ENCODE results near the gene HDAC3. TPM values are rescaled to one million over a fixed set of nuclear protein-coding genes. Genes with fewer than 3 reads are reported as not detected.

HDAC3 gene
- polyA plus RNA-seq, 4 donors: 39.0 to 65.0 (median 49.6) TPM

DNA sequence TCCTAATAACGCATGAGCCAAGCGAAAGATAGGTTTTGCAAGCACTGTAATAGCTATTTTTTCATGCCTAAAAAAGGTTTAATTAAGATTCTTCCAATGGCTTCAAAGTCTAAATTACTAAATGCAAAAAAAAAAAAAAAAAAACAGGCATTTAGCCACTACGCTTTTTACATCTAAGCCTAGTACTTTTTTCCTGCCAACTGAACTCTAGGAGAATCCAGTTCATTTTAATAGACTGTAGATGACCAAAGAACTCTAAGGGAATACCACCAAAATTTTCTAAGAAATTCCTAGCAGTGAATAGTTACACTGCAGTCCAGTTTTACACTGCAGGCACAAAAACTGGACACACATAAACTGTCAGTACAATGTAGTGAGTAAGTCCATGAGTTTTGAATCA, 27.6 kb downstream of the HDAC3 start:
- Histone ChIP-seq H3K4me1 (ENCODE audit: control insufficient read depth in 3 of 3, insufficient read depth in 2 of 3, low read depth in 1 of 3, low read length in 2 of 3) (peaks cover 5 to 24% (median 6%) of the 10 kb centered on the region in 3 donors), H3K4me3 (ENCODE audit: low read depth in 1 of 3, low read length in 3 of 3) (no peak overlapping the region)

DNA sequence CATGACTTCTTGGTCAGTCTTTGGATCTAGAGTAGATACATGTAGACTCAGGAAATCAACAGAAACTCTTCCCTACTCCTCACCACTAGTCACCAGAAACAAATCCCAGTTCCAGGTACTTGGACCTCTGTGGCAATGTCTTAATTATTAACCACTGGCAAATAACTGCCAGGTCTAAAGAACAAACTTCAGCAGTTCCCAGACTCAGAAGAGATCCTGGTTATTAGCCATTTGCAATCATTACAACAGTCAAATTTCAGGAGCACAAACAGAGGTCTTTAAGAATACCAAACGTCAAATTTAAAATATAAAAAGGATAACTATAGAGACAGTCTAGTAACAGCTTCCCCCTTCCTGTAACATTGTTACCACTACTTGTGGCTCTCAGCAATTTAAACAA, 28.1 kb downstream of the HDAC3 start:
- H3K4me3 ChIP-seq (ENCODE audit: low read depth in 1 of 3, low read length in 3 of 3): no peak overlapping the region
- 6 to 43% (median 8%) methylated on average over 1 of the region's 1 CpG for WGBS, 3 donors
- peak overlapping the region; percentile 5 to 85 (median 55) for H3K27ac ChIP-seq (ENCODE audit: low read depth in 1 of 3, low read length in 2 of 3)
- DNase-seq: peak; percentile 87 to 88
- no peaks in the 10 kb centered on the region for H3K9me3 ChIP-seq (ENCODE audit: control insufficient read depth in 2 of 2, insufficient read depth in 1 of 2, low read depth in 1 of 2, low read length in 1 of 2)
- peaks cover 4 to 29% (median 5%) of the 10 kb centered on the region in 3 donors for H3K4me1 ChIP-seq (ENCODE audit: control insufficient read depth in 3 of 3, insufficient read depth in 2 of 3, low read depth in 1 of 3, low read length in 2 of 3)
- no peaks in the 10 kb centered on the region for H3K27me3 ChIP-seq (ENCODE audit: control insufficient read depth in 3 of 3, insufficient read depth in 3 of 3, low read length in 3 of 3)
- H3K36me3 ChIP-seq (ENCODE audit: control insufficient read depth in 3 of 3, insufficient read depth in 2 of 3, low read depth in 1 of 3, low read length in 3 of 3): peaks cover 0 to 11% (median 0%) of the 10 kb centered on the region in 3 donors
- no peak for FAIRE-seq

More for the DNA sequence above, 27.6 kb downstream of the HDAC3 start:
- DNase-seq: no peak
- 13 to 59% (median 29%) methylated on average over 3 of the region's 3 CpGs for WGBS, 3 donors
- H3K36me3 ChIP-seq (ENCODE audit: control insufficient read depth in 3 of 3, insufficient read depth in 2 of 3, low read depth in 1 of 3, low read length in 3 of 3): peaks cover 0 to 11% (median 0%) of the 10 kb centered on the region in 3 donors
- no peak for FAIRE-seq
- no peaks in the 10 kb centered on the region for H3K27me3 ChIP-seq (ENCODE audit: control insufficient read depth in 3 of 3, insufficient read depth in 3 of 3, low read length in 3 of 3)
- no peaks in the 10 kb centered on the region for H3K9me3 ChIP-seq (ENCODE audit: control insufficient read depth in 2 of 2, insufficient read depth in 1 of 2, low read depth in 1 of 2, low read length in 1 of 2)
- H3K27ac ChIP-seq (ENCODE audit: low read depth in 1 of 3, low read length in 2 of 3): peak overlapping the region in 2 of 3 donors; percentile 48 to 85

DNA sequence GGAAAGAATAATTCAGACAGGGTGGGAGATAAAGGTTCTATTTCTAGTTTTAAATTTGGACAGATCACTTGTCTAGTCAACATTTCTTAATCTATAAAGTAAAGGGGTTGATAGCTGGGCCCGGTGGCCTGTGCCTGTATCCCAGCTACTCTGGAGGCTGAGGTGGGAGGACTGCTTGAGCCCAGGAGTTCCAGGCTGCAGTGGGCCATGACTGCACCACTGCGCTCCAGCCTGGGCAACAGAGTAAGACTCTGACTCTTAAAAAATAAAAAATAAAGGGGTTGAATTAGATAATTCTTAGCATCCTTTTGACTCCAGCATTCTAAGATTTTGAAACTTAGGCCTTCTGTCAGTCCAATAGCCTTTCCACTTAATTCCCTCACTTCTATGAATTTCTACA, 28.6 kb downstream of the HDAC3 start:
- Histone ChIP-seq H3K4me3 (ENCODE audit: low read depth in 1 of 3, low read length in 3 of 3) (no peak overlapping the region), H3K27ac (ENCODE audit: low read depth in 1 of 3, low read length in 2 of 3) (peak overlapping the region; percentile 44 to 85 (median 48)), H3K4me1 (ENCODE audit: control insufficient read depth in 3 of 3, insufficient read depth in 2 of 3, low read depth in 1 of 3, low read length in 2 of 3) (peaks cover 4 to 30% (median 5%) of the 10 kb centered on the region in 3 donors), H3K36me3 (ENCODE audit: control insufficient read depth in 3 of 3, insufficient read depth in 2 of 3, low read depth in 1 of 3, low read length in 3 of 3) (peaks cover 0 to 11% (median 0%) of the 10 kb centered on the region in 3 donors), H3K9me3 (ENCODE audit: control insufficient read depth in 2 of 2, insufficient read depth in 1 of 2, low read depth in 1 of 2, low read length in 1 of 2) (no peaks in the 10 kb centered on the region), H3K27me3 (ENCODE audit: control insufficient read depth in 3 of 3, insufficient read depth in 3 of 3, low read length in 3 of 3) (no peaks in the 10 kb centered on the region)
- WGBS, 3 donors: 62 to 85% (median 70%) methylated on average over 2 of the region's 2 CpGs
- no peak for DNase-seq
- no peak for FAIRE-seq

DNA sequence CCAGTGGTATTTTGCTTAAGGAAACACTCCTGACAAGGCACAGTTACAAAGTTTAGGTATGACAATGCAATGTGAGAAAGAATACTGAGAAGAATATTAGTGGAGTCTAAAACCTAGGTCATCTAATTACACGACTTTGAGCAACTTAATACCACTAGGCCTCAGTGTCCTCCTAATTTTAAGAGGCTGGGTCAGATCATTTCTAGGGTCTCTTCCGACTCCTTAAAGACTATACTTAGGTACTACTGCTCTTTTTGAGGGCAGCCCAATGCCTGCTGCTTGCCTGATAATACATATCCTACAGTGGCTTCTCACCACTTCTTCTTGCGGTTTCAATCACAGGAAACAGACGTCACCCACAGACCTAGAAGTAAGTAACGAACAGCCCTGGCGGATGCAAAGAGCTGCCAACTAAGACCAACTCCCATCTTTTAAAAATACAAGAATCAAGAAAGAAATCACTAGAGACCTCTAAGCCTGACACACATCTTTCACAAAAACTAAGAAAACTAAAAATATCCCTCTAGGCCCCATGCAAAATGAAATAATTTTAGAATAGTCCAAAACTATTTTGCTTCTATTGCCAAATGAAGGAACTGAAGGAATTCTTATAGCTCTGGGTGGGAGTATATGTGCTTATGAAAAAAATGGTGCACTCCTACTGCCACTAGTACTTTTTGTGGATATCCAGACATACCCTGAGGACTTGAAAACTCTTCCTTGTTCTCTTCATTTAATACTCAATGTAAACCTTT, 30.9 kb downstream of the HDAC3 start:
- FAIRE-seq (no peak), DNase-seq (peak in 1 of 2 donors; percentile 68)
- Histone ChIP-seq H3K27me3 (ENCODE audit: control insufficient read depth in 3 of 3, insufficient read depth in 3 of 3, low read length in 3 of 3) (no peaks in the 10 kb centered on the region), H3K27ac (ENCODE audit: low read depth in 1 of 3, low read length in 2 of 3) (peak overlapping the region; percentile 27 to 71 (median 32)), H3K4me3 (ENCODE audit: low read depth in 1 of 3, low read length in 3 of 3) (no peak overlapping the region), H3K36me3 (ENCODE audit: control insufficient read depth in 3 of 3, insufficient read depth in 2 of 3, low read depth in 1 of 3, low read length in 3 of 3) (peaks cover 0 to 8% (median 0%) of the 10 kb centered on the region in 3 donors), H3K4me1 (ENCODE audit: control insufficient read depth in 3 of 3, insufficient read depth in 2 of 3, low read depth in 1 of 3, low read length in 2 of 3) (peaks cover 4 to 30% (median 5%) of the 10 kb centered on the region in 3 donors), H3K9me3 (ENCODE audit: control insufficient read depth in 2 of 2, insufficient read depth in 1 of 2, low read depth in 1 of 2, low read length in 1 of 2) (no peaks in the 10 kb centered on the region)
- WGBS, 3 donors: 52 to 79% (median 55%) methylated on average over 6 of the region's 6 CpGs

GRCh38 chr5:141603923-141604717, 32.5 kb downstream of the HDAC3 start:
- 38 to 42% (median 39%) methylated on average over 6 of the region's 6 CpGs for WGBS, 3 donors

GRCh38 chr5:141602606-141603005, 34.0 kb downstream of the HDAC3 start:
- Histone ChIP-seq H3K4me3 (ENCODE audit: low read depth in 1 of 3, low read length in 3 of 3) (no peak overlapping the region), H3K27ac (ENCODE audit: low read depth in 1 of 3, low read length in 2 of 3) (no peak overlapping the region), H3K36me3 (ENCODE audit: control insufficient read depth in 3 of 3, insufficient read depth in 2 of 3, low read depth in 1 of 3, low read length in 3 of 3) (peaks cover 0 to 3% (median 0%) of the 10 kb centered on the region in 3 donors), H3K27me3 (ENCODE audit: control insufficient read depth in 3 of 3, insufficient read depth in 3 of 3, low read length in 3 of 3) (no peaks in the 10 kb centered on the region), H3K4me1 (ENCODE audit: control insufficient read depth in 3 of 3, insufficient read depth in 2 of 3, low read depth in 1 of 3, low read length in 2 of 3) (peaks cover 0 to 14% (median 5%) of the 10 kb centered on the region in 3 donors), H3K9me3 (ENCODE audit: control insufficient read depth in 2 of 2, insufficient read depth in 1 of 2, low read depth in 1 of 2, low read length in 1 of 2) (no peaks in the 10 kb centered on the region)
- no peak for FAIRE-seq
- DNase-seq: no peak
- 72 to 97% (median 79%) methylated on average over 1 of the region's 1 CpG for WGBS, 3 donors

More at GRCh38 chr5:141603923-141604717, 32.5 kb downstream of the HDAC3 start:
- Histone ChIP-seq H3K4me1 (ENCODE audit: control insufficient read depth in 3 of 3, insufficient read depth in 2 of 3, low read depth in 1 of 3, low read length in 2 of 3) (peaks cover 3 to 26% (median 4%) of the 10 kb centered on the region in 3 donors), H3K27me3 (ENCODE audit: control insufficient read depth in 3 of 3, insufficient read depth in 3 of 3, low read length in 3 of 3) (no peaks in the 10 kb centered on the region), H3K27ac (ENCODE audit: low read depth in 1 of 3, low read length in 2 of 3) (peak overlapping the region; percentile 48 to 75 (median 70)), H3K9me3 (ENCODE audit: control insufficient read depth in 2 of 2, insufficient read depth in 1 of 2, low read depth in 1 of 2, low read length in 1 of 2) (no peaks in the 10 kb centered on the region), H3K36me3 (ENCODE audit: control insufficient read depth in 3 of 3, insufficient read depth in 2 of 3, low read depth in 1 of 3, low read length in 3 of 3) (peaks cover 0 to 3% (median 0%) of the 10 kb centered on the region in 3 donors), H3K4me3 (ENCODE audit: low read depth in 1 of 3, low read length in 3 of 3) (peak overlapping the region in 1 of 3 donors; percentile 7)
- FAIRE-seq (no peak), DNase-seq (peak; percentile 72 to 78)

DNA sequence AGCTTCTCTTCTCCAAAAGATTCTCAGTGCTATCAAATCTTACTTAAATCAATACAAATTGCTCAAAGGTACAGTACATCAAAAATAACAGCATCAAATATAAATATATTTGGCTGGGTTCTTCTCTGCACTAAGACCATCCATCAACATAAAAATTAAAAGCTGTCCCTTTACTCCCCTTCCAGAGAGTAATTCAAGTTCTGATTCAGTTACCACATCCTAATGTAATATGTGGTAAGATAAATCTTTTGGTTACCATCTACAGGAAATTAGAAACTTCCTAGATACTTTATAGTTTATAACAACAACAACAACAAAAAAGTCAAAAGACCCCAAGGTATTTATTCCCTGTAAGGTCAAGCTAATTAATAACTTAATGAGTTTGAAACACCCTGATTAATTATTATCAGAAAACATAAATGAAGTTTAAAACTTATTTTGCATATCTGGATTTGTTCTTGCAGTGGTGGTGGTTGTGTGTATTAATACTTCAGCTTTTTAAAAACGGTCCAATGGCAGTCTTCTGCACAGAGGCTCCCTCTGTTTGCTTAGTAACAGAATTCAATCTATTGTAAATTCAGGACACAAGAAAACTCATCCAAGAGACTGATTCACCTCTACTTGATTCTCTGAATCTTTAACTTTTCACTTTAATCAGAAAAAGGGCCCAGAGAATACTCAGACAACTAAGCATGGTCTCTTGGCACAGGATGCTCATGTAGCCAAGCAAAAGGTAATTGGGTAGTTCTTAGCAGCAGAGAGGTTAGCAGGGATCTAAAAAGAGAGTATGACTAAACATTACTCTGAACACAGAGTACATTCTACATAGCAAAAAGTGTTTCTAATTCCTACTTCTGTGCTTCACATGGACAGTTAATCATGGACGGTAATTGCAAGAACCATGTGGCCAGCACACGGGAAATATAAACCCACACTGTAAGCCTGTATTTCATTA, 38.0 kb downstream of the HDAC3 start:
- H3K9me3 ChIP-seq (ENCODE audit: control insufficient read depth in 2 of 2, insufficient read depth in 1 of 2, low read depth in 1 of 2, low read length in 1 of 2): no peaks in the 10 kb centered on the region
- no peaks in the 10 kb centered on the region for H3K27me3 ChIP-seq (ENCODE audit: control insufficient read depth in 3 of 3, insufficient read depth in 3 of 3, low read length in 3 of 3)
- peaks cover 0 to 10% (median 4%) of the 10 kb centered on the region in 3 donors for H3K36me3 ChIP-seq (ENCODE audit: control insufficient read depth in 3 of 3, insufficient read depth in 2 of 3, low read depth in 1 of 3, low read length in 3 of 3)
- DNase-seq (no peak), FAIRE-seq (no peak)
- 55 to 65% (median 61%) methylated on average over 3 of the region's 3 CpGs for WGBS, 3 donors
- no peak overlapping the region for H3K4me3 ChIP-seq (ENCODE audit: low read depth in 1 of 3, low read length in 3 of 3)
- peak overlapping the region in 2 of 3 donors; percentile 1 to 26 for H3K27ac ChIP-seq (ENCODE audit: low read depth in 1 of 3, low read length in 2 of 3)
- H3K4me1 ChIP-seq (ENCODE audit: control insufficient read depth in 3 of 3, insufficient read depth in 2 of 3, low read depth in 1 of 3, low read length in 2 of 3): peaks cover 0 to 2% (median 2%) of the 10 kb centered on the region in 3 donors
